ENCODE data around the gene BBC3. TPM values are rescaled to one million over a fixed set of nuclear protein-coding genes. Genes with fewer than 3 reads are reported as not detected.
A peak's percentile ranks its signal among the peaks of the same experiment; 100 is the strongest.

The BBC3 gene
- total and polyA plus RNA-seq, 2 experiments from 2014 or later = 23.4 to 31.9 TPM

DNA sequence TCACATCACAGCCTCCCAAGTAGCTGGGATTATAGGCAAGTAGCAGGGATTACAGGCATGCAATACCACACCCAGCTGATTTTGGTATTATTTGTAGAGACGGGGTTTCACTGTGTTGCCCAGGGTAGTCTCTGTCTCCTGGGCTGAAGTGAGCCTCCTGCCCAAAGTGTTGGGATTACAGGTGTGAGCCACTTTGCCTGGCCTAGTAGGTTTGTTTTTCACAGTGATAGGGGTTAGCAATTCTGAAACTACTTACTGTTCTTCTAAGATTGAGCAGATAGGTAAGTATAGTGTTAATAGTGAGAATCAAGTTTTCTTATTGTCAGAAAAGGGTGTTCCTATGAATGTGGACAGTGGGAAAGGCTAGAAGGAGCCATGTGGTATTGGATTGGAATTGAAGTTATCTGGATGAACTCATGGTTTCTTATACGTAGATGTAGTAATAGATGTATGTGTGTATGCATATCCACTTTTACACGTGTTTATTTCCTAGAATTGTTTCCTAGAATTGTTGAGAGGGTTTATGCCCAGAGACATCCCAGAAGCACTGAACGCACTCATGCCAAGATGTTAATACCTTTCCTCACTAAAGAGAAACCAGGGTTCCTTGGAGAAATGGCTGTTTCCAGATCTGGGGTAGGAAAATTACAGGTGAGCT lies 51.2 kb downstream of the BBC3 start:
- H3K9me3 Mint-ChIP-seq = no peaks in the 10 kb centered on the region
- H3K4me2 ChIP-seq = no peak overlapping the region
- no peaks in the 10 kb centered on the region for H3K27me3 ChIP-seq (ENCODE audit: insufficient read depth)
- H3K4me3 ChIP-seq = no peak overlapping the region
- H4K20me1 ChIP-seq (replicated peaks; ENCODE audit: insufficient read depth) = peaks cover 51% of the 10 kb centered on the region
- H3K27me3 Mint-ChIP-seq (ENCODE audit: insufficient read depth, low read depth, poor library complexity) = peaks cover 9% of the 10 kb centered on the region
- H3K36me3 Mint-ChIP-seq (ENCODE audit: low read depth) = peaks cover 83% of the 10 kb centered on the region
- ATAC-seq (no peak), DNase-seq (ENCODE audit: low spot score) (no peak)
- peaks cover 52% of the 10 kb centered on the region for H3K36me3 ChIP-seq (ENCODE audit: insufficient read depth)
- H3F3A ChIP-seq (replicated peaks; ENCODE audit: low read depth) = peaks cover 56% of the 10 kb centered on the region
- no peak overlapping the region for H2AFZ ChIP-seq
- H3K27ac Mint-ChIP-seq = peak overlapping the region; percentile 42
- peaks cover 69% of the 10 kb centered on the region for H3K79me2 ChIP-seq (replicated peaks; ENCODE audit: insufficient read depth)
- peaks cover 9% of the 10 kb centered on the region for H3K4me1 Mint-ChIP-seq
- H3K4me1 ChIP-seq (ENCODE audit: insufficient read depth) = peaks cover 9% of the 10 kb centered on the region
- H3K9me2 ChIP-seq (ENCODE audit: insufficient read depth) = no peaks in the 10 kb centered on the region
- no peak overlapping the region for H3K4me3 Mint-ChIP-seq
- TF ChIP-seq CREB1 (CRISPR knock-in tag; IDR thresholded peaks at IDR 0.05; ENCODE audit: low read depth) = no peak
- TF ChIP-seq STAT1 (IDR thresholded peaks at IDR 0.05; ENCODE audit: unreplicated experiment) = no peak
- no peak for TF ChIP-seq ZNF114 (CRISPR knock-in tag; IDR thresholded peaks at IDR 0.05)
- no peak for TF ChIP-seq POLR2AphosphoS5 (IDR thresholded peaks at IDR 0.05; ENCODE audit: low read depth)
- TF ChIP-seq, protein P1, sequence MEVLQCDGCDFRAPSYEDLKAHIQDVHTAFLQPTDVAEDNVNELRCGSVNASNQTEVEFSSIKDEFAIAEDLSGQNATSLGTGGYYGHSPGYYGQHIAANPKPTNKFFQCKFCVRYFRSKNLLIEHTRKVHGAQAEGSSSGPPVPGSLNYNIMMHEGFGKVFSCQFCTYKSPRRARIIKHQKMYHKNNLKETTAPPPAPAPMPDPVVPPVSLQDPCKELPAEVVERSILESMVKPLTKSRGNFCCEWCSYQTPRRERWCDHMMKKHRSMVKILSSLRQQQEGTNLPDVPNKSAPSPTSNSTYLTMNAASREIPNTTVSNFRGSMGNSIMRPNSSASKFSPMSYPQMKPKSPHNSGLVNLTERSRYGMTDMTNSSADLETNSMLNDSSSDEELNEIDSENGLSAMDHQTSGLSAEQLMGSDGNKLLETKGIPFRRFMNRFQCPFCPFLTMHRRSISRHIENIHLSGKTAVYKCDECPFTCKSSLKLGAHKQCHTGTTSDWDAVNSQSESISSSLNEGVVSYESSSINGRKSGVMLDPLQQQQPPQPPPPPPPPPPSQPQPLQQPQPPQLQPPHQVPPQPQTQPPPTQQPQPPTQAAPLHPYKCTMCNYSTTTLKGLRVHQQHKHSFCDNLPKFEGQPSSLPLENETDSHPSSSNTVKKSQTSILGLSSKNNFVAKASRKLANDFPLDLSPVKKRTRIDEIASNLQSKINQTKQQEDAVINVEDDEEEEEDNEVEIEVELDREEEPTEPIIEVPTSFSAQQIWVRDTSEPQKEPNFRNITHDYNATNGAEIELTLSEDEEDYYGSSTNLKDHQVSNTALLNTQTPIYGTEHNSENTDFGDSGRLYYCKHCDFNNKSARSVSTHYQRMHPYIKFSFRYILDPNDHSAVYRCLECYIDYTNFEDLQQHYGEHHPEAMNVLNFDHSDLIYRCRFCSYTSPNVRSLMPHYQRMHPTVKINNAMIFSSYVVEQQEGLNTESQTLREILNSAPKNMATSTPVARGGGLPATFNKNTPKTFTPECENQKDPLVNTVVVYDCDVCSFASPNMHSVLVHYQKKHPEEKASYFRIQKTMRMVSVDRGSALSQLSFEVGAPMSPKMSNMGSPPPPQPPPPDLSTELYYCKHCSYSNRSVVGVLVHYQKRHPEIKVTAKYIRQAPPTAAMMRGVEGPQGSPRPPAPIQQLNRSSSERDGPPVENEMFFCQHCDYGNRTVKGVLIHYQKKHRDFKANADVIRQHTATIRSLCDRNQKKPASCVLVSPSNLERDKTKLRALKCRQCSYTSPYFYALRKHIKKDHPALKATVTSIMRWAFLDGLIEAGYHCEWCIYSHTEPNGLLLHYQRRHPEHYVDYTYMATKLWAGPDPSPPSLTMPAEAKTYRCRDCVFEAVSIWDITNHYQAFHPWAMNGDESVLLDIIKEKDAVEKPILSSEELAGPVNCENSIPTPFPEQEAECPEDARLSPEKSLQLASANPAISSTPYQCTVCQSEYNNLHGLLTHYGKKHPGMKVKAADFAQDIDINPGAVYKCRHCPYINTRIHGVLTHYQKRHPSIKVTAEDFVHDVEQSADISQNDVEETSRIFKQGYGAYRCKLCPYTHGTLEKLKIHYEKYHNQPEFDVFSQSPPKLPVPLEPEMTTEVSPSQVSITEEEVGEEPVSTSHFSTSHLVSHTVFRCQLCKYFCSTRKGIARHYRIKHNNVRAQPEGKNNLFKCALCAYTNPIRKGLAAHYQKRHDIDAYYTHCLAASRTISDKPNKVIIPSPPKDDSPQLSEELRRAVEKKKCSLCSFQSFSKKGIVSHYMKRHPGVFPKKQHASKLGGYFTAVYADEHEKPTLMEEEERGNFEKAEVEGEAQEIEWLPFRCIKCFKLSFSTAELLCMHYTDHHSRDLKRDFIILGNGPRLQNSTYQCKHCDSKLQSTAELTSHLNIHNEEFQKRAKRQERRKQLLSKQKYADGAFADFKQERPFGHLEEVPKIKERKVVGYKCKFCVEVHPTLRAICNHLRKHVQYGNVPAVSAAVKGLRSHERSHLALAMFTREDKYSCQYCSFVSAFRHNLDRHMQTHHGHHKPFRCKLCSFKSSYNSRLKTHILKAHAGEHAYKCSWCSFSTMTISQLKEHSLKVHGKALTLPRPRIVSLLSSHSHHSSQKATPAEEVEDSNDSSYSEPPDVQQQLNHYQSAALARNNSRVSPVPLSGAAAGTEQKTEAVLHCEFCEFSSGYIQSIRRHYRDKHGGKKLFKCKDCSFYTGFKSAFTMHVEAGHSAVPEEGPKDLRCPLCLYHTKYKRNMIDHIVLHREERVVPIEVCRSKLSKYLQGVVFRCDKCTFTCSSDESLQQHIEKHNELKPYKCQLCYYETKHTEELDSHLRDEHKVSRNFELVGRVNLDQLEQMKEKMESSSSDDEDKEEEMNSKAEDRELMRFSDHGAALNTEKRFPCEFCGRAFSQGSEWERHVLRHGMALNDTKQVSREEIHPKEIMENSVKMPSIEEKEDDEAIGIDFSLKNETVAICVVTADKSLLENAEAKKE (CRISPR knock-in tag; IDR thresholded peaks at IDR 0.05) = no peak
- no peak for TF ChIP-seq JUNB (IDR thresholded peaks at IDR 0.05; ENCODE audit: unreplicated experiment)
- TF ChIP-seq, protein P2, sequence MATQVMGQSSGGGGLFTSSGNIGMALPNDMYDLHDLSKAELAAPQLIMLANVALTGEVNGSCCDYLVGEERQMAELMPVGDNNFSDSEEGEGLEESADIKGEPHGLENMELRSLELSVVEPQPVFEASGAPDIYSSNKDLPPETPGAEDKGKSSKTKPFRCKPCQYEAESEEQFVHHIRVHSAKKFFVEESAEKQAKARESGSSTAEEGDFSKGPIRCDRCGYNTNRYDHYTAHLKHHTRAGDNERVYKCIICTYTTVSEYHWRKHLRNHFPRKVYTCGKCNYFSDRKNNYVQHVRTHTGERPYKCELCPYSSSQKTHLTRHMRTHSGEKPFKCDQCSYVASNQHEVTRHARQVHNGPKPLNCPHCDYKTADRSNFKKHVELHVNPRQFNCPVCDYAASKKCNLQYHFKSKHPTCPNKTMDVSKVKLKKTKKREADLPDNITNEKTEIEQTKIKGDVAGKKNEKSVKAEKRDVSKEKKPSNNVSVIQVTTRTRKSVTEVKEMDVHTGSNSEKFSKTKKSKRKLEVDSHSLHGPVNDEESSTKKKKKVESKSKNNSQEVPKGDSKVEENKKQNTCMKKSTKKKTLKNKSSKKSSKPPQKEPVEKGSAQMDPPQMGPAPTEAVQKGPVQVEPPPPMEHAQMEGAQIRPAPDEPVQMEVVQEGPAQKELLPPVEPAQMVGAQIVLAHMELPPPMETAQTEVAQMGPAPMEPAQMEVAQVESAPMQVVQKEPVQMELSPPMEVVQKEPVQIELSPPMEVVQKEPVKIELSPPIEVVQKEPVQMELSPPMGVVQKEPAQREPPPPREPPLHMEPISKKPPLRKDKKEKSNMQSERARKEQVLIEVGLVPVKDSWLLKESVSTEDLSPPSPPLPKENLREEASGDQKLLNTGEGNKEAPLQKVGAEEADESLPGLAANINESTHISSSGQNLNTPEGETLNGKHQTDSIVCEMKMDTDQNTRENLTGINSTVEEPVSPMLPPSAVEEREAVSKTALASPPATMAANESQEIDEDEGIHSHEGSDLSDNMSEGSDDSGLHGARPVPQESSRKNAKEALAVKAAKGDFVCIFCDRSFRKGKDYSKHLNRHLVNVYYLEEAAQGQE (IDR thresholded peaks at IDR 0.05; ENCODE audit: unreplicated experiment) = no peak
- no peak for TF ChIP-seq NANOG (IDR thresholded peaks at IDR 0.05; ENCODE audit: borderline replicate concordance)
- H3K27ac ChIP-seq (ENCODE audit: low read depth) = peak overlapping the region; percentile 76; the same call in 1 of the 2 replicates

All from GM23338 (cell line).